Adipocyte (in vitro differentiated cells): ENCODE measurements around the gene SLC25A41.

Source experiments
- DNase-seq: peaks from one replicate; pipeline ENCODE4 v3.0.0-alpha.2; 2015; ENCODE audit warnings: low read depth
- H3K27me3 ChIP-seq: replicated peaks from 2 replicates; pipeline ENCODE4 v1.7.0; 2013; ENCODE audit warnings: mild to moderate bottlenecking, low read length, moderate library complexity; ENCODE audit not compliant: control insufficient read depth, insufficient read depth
- H3K36me3 ChIP-seq: 2 replicates; pipeline ENCODE4 v1.7.0; 2013; ENCODE audit warnings: low read length, mild to moderate bottlenecking, moderate library complexity; ENCODE audit not compliant: control insufficient read depth, insufficient read depth, severe bottlenecking
- H3K4me1 ChIP-seq: 2 replicates; pipeline ENCODE4 v1.7.0; 2013; ENCODE audit warnings: mild to moderate bottlenecking, low read length, moderate library complexity; ENCODE audit not compliant: control insufficient read depth, insufficient read depth
- H3K4me3 ChIP-seq: 2 replicates; pipeline ENCODE4 v1.7.0; 2013; ENCODE audit warnings: mild to moderate bottlenecking, low read length, moderate library complexity
- H3K9ac ChIP-seq: 2 replicates; pipeline ENCODE4 v1.7.0; 2013; ENCODE audit warnings: mild to moderate bottlenecking, low read length, moderate library complexity
- H3K9me3 ChIP-seq: 2 replicates; pipeline ENCODE4 v1.7.0; 2013; ENCODE audit warnings: mild to moderate bottlenecking, low read length, moderate library complexity; ENCODE audit not compliant: control insufficient read depth

The SLC25A41 gene

DNA sequence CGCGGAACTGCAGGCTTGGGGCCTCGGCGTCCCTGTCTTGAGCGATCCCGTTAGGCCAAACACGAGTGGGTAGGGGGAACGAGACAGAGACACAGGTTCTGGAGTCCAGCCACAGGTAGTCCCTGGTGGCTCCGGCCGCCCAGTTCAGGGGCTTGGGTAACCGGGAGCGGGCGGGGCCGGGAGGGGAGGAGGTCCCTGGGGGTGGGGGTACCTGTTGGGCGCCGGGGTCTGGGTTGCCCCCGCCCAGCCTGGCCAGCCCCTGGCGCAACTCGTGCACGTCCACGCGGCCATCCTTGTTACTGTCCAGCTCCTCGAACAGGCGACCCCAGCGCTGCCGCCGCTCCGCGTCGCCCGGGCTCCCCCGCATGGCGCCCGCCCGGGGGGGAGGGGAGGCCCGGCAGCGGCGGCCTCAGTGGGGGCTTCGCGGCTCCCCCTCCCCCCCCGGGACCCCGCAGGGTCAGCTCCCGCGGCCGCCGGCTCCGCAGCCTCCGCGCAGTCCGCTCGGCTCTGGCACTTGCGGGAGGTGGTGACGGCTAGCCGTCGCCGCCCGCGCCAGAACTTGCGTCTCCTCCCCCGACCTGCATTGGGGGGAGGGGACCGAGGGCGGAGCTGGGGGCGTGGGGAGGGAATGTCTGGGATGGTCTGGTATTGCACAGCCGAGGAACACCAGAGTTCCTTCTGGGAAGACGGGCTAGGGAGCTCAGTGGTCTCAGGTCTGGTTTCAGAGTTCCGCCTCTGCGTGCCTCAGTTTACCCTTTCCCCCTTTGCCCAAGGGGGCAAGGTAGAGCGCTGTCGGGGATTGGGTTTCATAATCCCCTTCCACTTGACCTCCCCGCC lies 25.9 kb upstream of the SLC25A41 start, which contains the start of gene SLC25A23:
TSS of gene SLC25A23 (minus strand) at position 531 of the 837 bp plus-strand sequence. CDS start at position 367, 164 bp downstream.
- Histone ChIP-seq H3K27me3 (peaks cover 8% of the 10 kb centered on the region), H3K4me1 (peaks cover 8% of the 10 kb centered on the region), H3K9ac (peak within 1 kb of the TSS; percentile 68), H3K4me3 (peak within 1 kb of the TSS; percentile 86), H3K36me3 (peaks cover 11% of the 10 kb centered on the region), H3K9me3 (no peaks in the 10 kb centered on the region)
- DNase-seq = peak; percentile 79

DNA sequence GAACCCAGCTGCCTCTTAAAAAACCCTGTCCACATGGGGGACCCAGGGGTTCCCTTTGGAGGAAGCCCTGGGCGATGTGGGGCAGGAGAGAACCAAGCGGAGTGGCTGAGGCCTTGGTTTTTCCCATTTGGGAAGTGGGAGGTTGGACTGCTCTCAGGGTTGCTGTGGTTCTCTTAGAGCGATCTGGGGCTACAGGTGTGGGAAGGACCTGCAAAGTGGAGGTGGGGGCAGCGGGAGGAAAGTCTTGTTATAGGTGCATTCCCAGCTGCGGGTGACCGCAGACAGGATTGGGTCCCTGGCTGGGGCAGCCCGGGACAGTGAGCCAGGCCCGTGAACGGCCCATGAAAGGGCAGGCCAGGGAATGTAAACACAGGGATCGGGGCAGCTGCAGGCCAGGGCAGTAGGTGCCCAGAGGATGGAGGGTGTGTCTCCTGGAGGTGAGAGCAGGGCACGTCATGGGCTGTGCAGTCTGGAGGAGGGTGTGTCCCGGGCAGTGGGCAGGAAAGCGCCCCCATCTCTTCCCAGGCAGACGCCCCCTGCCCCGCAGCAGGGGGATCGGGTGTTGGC lies 25.2 kb upstream of the SLC25A41 start:
- no peak for DNase-seq

DNA sequence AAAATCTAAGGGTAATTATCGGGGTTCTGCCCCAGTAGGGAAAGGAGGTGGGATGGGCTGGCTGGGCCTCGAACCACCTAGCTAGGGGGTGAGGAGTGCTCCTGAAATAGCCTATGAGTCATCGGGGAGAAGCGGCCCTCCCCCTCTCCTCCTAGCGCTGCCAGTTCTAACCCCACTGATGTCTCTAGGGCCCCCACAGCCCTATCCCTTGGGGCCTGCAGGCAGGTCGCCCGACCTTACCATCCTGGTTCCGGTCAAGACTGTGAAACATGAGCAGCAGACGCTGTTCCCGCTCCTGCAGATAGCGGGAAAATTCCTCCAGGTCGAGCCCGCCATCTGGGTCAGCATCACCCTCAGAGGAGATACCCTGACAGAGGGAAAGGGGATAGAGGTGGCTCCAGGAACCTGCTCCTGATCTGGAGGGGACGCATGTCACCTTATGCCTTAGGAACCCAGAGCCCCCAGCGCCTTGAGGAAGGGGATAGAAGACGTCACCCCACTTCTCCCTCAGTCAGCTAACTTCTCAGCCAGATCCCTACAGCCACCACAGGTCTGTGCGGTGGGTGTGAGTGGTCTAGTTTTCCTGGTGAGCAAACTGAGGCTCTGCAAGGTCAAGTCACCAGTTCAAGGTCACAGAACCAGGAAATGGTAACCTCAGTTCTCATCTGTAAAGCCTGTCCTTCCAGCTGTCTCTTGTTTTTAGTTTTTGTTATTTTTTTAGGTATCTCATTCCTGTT lies 24.6 kb upstream of the SLC25A41 start:
- peaks cover 10% of the 10 kb centered on the region for H3K9me3 ChIP-seq
- peaks cover 7% of the 10 kb centered on the region for H3K27me3 ChIP-seq
- H3K4me1 ChIP-seq = peaks cover 8% of the 10 kb centered on the region
- no peak for DNase-seq
- H3K36me3 ChIP-seq = peaks cover 18% of the 10 kb centered on the region
- H3K9ac ChIP-seq = no peak overlapping the region
- no peak overlapping the region for H3K4me3 ChIP-seq

More for the DNA sequence above, 25.2 kb upstream of the SLC25A41 start:
- Histone ChIP-seq H3K4me1 (peaks cover 8% of the 10 kb centered on the region), H3K27me3 (peaks cover 7% of the 10 kb centered on the region), H3K9ac (peak overlapping the region; percentile 68), H3K9me3 (peaks cover 6% of the 10 kb centered on the region), H3K36me3 (peaks cover 12% of the 10 kb centered on the region), H3K4me3 (peak overlapping the region; percentile 86)

DNA sequence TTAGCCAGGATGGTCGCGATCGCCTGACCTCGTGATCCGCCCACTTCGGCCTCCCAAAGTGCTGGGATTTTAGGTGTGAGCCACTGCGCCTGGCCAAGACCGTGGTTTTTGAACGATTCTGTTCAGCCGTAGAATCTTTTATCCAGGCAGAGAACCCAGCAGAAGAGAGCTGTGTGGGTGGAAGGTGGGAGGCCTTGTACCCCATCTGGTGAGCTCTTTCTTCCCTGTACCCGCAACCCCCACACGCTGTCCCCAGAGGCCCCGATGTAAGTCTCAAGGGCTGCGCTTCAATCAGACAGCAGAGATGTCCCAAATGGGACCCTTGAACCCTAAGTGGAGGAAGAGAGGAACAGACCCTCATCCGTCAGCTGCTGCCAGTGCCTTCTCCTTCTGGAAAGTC lies 22.4 kb upstream of the SLC25A41 start:
- no peak overlapping the region for H3K4me3 ChIP-seq
- no peaks in the 10 kb centered on the region for H3K27me3 ChIP-seq
- peaks cover 10% of the 10 kb centered on the region for H3K9me3 ChIP-seq
- H3K36me3 ChIP-seq = peaks cover 18% of the 10 kb centered on the region
- peaks cover 8% of the 10 kb centered on the region for H3K4me1 ChIP-seq
- no peak for DNase-seq
- H3K9ac ChIP-seq = no peak overlapping the region

DNA sequence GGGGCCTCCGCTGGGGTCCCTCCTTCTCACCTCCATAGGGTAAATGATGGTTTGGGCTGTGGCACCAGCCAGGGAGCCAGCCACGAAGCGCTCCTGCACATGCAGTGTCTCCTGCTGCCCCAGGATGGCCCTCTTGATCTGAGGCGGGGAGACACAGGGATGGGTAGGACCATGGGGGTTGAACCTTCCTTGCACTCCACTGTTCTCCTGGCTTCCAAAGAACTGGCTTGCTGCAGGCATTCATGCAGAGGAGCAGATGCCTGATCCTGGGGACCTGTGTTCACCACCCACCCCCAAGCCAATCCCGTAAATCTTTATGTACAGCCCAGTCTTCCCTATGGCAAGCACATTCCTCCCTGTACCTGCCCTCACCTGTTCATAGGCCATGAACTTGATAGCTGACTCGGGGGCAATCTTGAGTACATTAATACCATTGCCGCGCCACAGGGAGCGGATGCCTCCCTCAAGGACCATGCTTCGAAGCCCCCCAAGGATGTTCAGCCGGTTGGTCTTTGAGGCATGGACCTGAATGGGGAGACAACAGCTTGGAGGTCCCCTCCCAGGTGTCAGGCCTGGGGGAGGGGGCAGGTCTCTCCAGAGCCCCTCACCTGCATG lies 20.5 kb upstream of the SLC25A41 start:
- H3K4me3 ChIP-seq = no peak overlapping the region
- H3K9ac ChIP-seq = no peak overlapping the region
- peaks cover 18% of the 10 kb centered on the region for H3K36me3 ChIP-seq
- H3K9me3 ChIP-seq = peaks cover 10% of the 10 kb centered on the region
- no peak for DNase-seq
- no peaks in the 10 kb centered on the region for H3K27me3 ChIP-seq
- no peaks in the 10 kb centered on the region for H3K4me1 ChIP-seq

DNA sequence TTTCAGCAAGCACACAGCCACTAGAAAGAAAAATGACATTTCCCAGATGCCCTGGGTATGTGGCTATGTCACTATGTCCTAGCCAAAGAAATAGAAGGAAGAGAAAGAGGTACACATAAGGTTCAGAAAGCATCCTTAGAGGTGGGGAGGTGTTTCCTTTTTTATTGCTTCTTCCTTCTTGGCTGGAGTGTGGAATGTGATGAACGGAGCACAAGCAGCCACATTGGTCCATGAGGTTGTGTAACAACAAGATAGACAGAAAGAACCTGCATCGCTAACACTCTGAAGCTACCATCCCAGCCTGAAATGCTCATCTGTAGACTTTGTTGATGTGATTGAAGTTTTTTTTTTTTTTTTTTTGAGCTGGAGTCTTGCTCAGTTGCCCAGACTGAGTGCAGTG lies 19.3 kb upstream of the SLC25A41 start:
- Histone ChIP-seq H3K27me3 (no peaks in the 10 kb centered on the region), H3K36me3 (peaks cover 18% of the 10 kb centered on the region), H3K4me3 (no peak overlapping the region), H3K4me1 (no peaks in the 10 kb centered on the region), H3K9me3 (peaks cover 10% of the 10 kb centered on the region), H3K9ac (no peak overlapping the region)
- no peak for DNase-seq

DNA sequence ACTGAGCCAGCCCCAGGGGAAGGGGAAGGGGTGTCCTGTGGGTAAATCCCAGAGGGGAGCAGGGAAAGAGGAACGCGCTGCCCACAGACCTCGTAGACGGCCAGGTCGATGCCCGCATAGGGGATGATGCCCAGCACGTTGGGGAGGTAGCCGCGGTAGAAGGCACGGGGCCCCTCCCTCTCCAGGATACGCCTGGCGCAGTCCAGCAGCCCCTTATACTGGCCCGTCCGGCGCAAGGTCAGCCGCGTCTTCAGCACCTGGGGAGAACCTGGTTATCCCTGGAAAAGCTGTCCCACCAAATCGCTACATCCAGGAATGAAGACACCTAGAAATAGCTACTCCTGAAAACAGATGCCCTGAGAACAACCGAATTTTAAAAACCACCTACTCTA lies 18.7 kb upstream of the SLC25A41 start:
- Histone ChIP-seq H3K4me3 (no peak overlapping the region), H3K4me1 (no peaks in the 10 kb centered on the region), H3K36me3 (peaks cover 18% of the 10 kb centered on the region), H3K27me3 (no peaks in the 10 kb centered on the region), H3K9ac (no peak overlapping the region), H3K9me3 (peaks cover 10% of the 10 kb centered on the region)
- DNase-seq = no peak

DNA sequence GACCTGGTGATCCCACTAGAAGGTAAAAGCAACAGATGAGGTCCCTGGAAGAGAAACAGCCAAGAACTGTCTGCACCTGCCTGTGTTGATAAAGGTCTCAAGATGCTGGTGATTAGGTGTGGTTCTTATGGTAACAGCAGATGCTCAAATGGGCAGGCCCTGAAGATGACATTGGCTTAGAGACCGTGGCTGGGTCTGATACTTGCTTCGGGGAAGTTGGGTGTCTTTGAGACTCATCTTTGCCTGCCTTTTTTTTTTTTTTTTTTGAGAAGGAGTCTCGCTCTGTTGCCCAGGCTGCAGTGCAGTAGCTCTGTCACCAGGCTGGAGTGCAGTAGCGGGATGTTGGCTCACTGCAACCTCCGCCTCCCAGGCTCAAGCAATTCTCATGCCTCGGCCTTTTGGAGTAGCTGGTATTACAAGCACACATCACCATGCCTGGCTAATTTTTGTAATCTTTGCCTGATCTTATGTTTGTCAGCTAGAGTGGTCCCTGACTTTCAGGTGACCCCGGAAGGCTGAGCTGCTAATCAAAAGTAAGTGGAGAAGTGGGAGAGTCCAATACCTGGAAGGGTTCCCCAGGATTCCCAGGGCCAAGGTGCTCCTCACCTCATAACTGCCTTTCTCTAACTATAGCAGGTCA lies 18.1 kb upstream of the SLC25A41 start:
- peaks cover 18% of the 10 kb centered on the region for H3K36me3 ChIP-seq
- H3K9ac ChIP-seq = no peak overlapping the region
- H3K9me3 ChIP-seq = peaks cover 10% of the 10 kb centered on the region
- H3K27me3 ChIP-seq = no peaks in the 10 kb centered on the region
- H3K4me3 ChIP-seq = no peak overlapping the region
- no peaks in the 10 kb centered on the region for H3K4me1 ChIP-seq
- DNase-seq = no peak

DNA sequence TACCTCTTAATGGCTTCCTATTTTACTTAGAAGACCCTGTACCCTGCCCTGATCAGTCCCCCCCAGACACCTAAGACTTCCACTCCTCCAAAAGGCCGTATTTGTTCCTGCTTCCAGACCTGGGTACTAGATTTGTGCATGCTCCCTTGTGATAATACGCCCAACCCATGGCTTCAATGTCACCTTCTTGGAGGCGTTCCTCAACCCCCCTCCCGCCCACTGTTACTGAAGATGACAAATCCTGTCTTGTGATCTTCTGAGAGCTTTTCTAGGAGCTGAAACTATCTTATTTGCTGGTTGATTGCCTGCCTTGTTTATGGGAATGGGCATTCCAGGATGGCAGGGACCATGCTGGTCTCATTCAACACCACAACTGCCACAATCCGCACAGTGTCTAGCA lies 16.6 kb upstream of the SLC25A41 start:
- H3K36me3 ChIP-seq = peaks cover 21% of the 10 kb centered on the region
- no peaks in the 10 kb centered on the region for H3K4me1 ChIP-seq
- no peak overlapping the region for H3K9ac ChIP-seq
- H3K9me3 ChIP-seq = peaks cover 10% of the 10 kb centered on the region
- no peak for DNase-seq
- H3K4me3 ChIP-seq = no peak overlapping the region
- H3K27me3 ChIP-seq = no peaks in the 10 kb centered on the region

DNA sequence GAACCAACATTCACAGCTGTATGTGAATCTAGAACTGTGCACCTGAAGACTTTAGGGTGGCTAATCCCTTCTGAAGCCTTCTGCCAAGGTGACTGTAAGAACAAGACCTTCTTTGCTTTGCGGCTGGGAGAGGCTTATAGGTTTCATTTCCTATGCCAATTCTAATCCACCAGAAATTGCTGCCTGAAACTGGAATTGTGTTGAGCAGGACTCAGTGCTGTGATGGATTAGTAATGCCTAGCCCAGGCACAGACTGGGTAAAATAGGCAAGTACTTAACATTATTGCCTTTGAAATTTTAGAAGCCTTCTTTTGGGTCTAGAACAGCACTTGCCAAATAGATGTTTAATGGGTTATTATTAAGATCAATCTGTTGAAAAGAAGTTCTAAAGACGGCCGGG lies 14.5 kb upstream of the SLC25A41 start:
- DNase-seq = no peak
- no peak overlapping the region for H3K4me3 ChIP-seq
- H3K27me3 ChIP-seq = no peaks in the 10 kb centered on the region
- peaks cover 7% of the 10 kb centered on the region for H3K36me3 ChIP-seq
- H3K9me3 ChIP-seq = no peaks in the 10 kb centered on the region
- no peak overlapping the region for H3K9ac ChIP-seq
- no peaks in the 10 kb centered on the region for H3K4me1 ChIP-seq
